ENCODE data around the gene TEX101. TPM values are rescaled to one million over a fixed set of nuclear protein-coding genes. Genes with fewer than 3 reads are reported as not detected.

The TEX101 gene
- total RNA-seq, 1 donor from 2014 or later: not detected

DNA sequence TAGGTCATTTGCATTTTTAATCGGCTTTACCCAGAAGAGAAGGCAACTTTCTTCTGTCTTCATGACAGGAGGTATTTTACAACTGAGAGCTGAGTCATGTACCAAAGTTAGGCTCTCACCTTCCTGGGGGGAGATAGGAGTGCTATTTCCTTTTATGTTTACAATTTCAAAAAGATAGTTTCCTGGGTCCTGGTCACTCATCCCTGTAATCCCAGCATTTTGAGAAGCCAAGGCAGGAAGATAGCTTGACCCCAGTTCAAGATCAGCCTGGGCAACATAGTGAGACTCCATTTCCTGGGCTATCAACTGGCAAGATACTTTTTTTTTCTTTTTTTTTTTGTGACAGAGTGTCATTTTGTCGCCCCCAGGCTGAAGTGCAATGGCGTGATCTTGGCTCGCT is 43.1 kb downstream of the TEX101 start:
- Mint-ChIP-seq H3K4me1 (ENCODE audit: unreplicated experiment) (peaks cover 15% of the 10 kb centered on the region), H3K27ac (peak overlapping the region; percentile 81), H3K27me3 (peaks cover 8% of the 10 kb centered on the region), H3K9me3 (no peaks in the 10 kb centered on the region), H3K36me3 (no peaks in the 10 kb centered on the region), H3K4me3 (peak overlapping the region; percentile 44)
- TF ChIP-seq, protein P1, sequence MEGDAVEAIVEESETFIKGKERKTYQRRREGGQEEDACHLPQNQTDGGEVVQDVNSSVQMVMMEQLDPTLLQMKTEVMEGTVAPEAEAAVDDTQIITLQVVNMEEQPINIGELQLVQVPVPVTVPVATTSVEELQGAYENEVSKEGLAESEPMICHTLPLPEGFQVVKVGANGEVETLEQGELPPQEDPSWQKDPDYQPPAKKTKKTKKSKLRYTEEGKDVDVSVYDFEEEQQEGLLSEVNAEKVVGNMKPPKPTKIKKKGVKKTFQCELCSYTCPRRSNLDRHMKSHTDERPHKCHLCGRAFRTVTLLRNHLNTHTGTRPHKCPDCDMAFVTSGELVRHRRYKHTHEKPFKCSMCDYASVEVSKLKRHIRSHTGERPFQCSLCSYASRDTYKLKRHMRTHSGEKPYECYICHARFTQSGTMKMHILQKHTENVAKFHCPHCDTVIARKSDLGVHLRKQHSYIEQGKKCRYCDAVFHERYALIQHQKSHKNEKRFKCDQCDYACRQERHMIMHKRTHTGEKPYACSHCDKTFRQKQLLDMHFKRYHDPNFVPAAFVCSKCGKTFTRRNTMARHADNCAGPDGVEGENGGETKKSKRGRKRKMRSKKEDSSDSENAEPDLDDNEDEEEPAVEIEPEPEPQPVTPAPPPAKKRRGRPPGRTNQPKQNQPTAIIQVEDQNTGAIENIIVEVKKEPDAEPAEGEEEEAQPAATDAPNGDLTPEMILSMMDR (conservative IDR thresholded peaks at IDR 0.05): no peak
- no peak for DNase-seq (ENCODE audit: extremely low spot score, unreplicated experiment)

DNA sequence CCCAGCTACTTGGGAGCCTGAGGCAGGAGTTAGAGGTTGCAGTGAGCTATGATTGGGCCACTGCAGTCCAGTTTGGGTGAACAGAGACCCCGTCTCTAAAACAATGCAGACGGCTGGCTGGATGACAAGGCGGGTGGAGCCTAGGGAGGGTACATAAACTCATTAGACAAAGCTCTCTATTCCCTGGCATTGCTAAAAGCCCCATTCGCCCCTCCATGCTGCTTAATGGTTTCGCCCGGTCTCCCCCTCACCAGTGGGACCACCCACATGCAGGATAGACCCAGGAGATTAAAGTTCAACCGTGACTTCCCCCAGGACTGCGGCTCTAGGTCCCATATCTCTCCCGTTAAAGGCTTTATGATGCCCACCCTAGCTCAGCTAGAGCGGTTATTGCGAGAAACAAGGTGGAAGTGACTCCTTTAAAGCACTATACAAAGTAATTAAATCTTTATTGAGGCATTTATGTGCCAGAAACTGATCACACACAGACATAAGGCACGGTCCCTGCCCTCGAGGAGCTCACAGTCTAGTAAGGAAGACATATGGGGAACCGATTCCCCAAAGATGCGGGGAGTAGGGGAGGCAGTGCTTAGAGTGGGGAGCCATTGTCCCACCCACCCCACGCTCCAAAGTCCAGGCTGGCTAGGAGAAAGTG is 45.8 kb downstream of the TEX101 start:
- TF ChIP-seq, protein P1 (conservative IDR thresholded peaks at IDR 0.05): no peak
- Mint-ChIP-seq H3K27ac (peak overlapping the region; percentile 21), H3K27me3 (peaks cover 6% of the 10 kb centered on the region), H3K4me3 (peak overlapping the region; percentile 41), H3K4me1 (ENCODE audit: unreplicated experiment) (peaks cover 16% of the 10 kb centered on the region), H3K9me3 (no peaks in the 10 kb centered on the region), H3K36me3 (no peaks in the 10 kb centered on the region)
- no peak for DNase-seq (ENCODE audit: extremely low spot score, unreplicated experiment)

DNA sequence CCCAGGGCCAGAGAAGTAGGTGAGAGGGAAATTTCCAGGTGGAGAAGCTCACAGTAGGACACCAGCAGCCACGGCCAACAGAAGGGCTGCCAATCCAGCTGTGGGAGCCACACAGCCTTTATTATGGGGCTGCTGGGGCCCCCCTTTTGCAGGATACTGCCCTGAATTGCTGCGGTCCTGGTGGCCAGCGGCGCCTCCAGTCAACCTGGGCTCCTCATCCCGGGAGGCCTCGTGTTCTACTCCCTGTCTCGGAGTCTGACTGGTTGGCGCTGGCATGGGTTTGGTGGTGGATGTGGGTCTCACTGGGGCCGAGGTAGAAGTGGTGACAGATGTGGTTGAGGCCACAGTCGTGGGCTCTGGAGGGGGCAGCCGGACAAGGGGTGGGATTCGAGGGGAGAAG is 46.6 kb downstream of the TEX101 start:
- peak overlapping the region; percentile 48 for H3K27ac Mint-ChIP-seq
- H3K4me3 Mint-ChIP-seq: peak overlapping the region; percentile 41
- H3K27me3 Mint-ChIP-seq: peaks cover 3% of the 10 kb centered on the region
- H3K4me1 Mint-ChIP-seq (ENCODE audit: unreplicated experiment): peaks cover 13% of the 10 kb centered on the region
- TF ChIP-seq, protein P1 (conservative IDR thresholded peaks at IDR 0.05): no peak
- no peak for DNase-seq (ENCODE audit: extremely low spot score, unreplicated experiment)
- H3K9me3 Mint-ChIP-seq: no peaks in the 10 kb centered on the region
- no peaks in the 10 kb centered on the region for H3K36me3 Mint-ChIP-seq

DNA sequence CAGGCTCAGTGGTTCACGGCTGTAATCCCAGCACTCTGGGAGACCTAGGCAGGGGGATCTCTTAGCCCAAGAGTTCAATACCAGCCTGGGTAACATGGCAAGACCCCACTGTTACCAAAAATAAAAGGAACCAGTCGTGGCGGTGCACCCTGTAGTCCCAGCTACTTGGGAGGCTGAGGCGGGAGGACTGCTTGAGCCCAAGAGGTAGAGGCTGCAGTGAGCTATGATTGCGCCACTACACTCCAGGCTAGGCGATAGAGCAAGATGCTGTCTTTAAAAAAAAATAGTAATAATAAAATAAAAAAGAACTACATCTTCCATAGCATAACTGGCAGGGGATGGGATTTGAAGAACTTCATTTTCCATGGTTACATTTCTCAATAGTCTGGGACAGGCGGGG is 47.7 kb downstream of the TEX101 start:
- Mint-ChIP-seq H3K27me3 (peaks cover 3% of the 10 kb centered on the region), H3K27ac (peak overlapping the region; percentile 56), H3K36me3 (no peaks in the 10 kb centered on the region), H3K9me3 (no peaks in the 10 kb centered on the region), H3K4me3 (peak overlapping the region; percentile 96), H3K4me1 (ENCODE audit: unreplicated experiment) (peaks cover 16% of the 10 kb centered on the region)
- TF ChIP-seq, protein P1 (conservative IDR thresholded peaks at IDR 0.05): no peak
- DNase-seq (ENCODE audit: extremely low spot score, unreplicated experiment): no peak

DNA sequence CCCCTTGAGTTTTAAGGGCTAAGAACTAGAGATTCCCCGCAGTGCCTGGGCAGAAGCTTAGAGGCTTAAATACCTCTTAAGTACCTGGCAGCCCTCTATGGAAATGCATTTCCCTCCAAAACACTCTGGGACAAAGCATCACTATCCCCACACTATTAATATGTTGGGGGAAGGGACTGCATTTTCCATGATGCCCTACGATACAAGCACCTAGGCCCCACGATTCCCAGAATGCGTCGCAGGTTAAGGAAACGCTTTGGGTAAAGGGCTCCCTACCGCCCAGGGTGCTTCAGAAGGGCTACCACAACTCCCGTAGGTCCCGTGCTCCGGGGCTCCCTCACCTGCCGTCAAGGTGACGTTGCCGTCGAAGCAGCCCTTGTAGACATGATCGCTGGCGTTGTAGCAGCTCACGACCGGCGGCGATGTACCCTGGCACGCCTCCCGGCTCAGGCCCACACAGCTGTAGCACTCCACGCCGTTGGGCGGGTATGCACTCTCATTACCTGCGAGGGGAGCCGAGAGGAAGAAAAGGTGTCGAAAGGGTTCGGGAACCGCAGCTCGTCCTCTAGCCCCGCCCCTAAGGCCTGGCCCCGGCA is 48.2 kb downstream of the TEX101 start:
- Mint-ChIP-seq H3K36me3 (no peaks in the 10 kb centered on the region), H3K27me3 (peaks cover 3% of the 10 kb centered on the region), H3K27ac (peak overlapping the region; percentile 95), H3K9me3 (no peaks in the 10 kb centered on the region), H3K4me3 (peak overlapping the region; percentile 96), H3K4me1 (ENCODE audit: unreplicated experiment) (peaks cover 17% of the 10 kb centered on the region)
- DNase-seq (ENCODE audit: extremely low spot score, unreplicated experiment): no peak
- TF ChIP-seq, protein P1 (conservative IDR thresholded peaks at IDR 0.05): no peak
